Vagina (tissue), 2 donors: ENCODE measurements around the gene SPINK14.

ENCODE experiments used
- POLR2A ChIP-seq, 2 donors: fragments of 450-650 bp; IDR thresholded peaks; one replicate each; pipeline ENCODE4 v1.6.1; 2017; ENCODE audit warnings: antibody characterized with exemption in 2 of 2, mild to moderate bottlenecking in 2 of 2, moderate library complexity in 2 of 2
- TF ChIP-seq, protein P1 (sequence below), 3 experiments: fragments of 450-650 bp in 2 of 3; fragments of 200-600 bp in 1 of 3; sonication (generic) in 1 of 3; IDR thresholded peaks; one replicate each; pipeline ENCODE4 v1.5.1; 2017 to 2019; ENCODE audit warnings: antibody characterized with exemption in 3 of 3, mild to moderate bottlenecking in 2 of 3, moderate library complexity in 2 of 3

DNA sequence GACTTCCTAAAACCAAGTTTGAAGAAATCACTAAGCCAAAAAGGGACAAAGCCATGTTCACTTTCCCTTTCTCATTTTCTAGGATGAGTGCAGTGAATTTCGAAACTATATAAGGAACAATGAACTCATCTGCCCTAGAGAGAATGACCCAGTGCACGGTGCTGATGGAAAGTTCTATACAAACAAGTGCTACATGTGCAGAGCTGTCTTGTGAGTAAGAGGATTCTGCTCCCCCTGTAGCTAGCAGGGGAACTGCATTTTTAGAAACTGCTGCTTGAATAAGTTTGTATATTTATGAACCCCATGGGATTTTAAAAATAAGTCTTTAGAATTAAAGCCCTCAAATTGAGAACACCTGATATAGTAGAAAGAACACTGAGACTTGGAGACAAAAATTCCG is 42.7 kb upstream of the SPINK14 start:
- TF ChIP-seq, protein P1, sequence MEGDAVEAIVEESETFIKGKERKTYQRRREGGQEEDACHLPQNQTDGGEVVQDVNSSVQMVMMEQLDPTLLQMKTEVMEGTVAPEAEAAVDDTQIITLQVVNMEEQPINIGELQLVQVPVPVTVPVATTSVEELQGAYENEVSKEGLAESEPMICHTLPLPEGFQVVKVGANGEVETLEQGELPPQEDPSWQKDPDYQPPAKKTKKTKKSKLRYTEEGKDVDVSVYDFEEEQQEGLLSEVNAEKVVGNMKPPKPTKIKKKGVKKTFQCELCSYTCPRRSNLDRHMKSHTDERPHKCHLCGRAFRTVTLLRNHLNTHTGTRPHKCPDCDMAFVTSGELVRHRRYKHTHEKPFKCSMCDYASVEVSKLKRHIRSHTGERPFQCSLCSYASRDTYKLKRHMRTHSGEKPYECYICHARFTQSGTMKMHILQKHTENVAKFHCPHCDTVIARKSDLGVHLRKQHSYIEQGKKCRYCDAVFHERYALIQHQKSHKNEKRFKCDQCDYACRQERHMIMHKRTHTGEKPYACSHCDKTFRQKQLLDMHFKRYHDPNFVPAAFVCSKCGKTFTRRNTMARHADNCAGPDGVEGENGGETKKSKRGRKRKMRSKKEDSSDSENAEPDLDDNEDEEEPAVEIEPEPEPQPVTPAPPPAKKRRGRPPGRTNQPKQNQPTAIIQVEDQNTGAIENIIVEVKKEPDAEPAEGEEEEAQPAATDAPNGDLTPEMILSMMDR (IDR thresholded peaks at IDR 0.05), result no peak
- TF ChIP-seq POLR2A (IDR thresholded peaks at IDR 0.05), result no peak
